GM12892 (cell line): ENCODE results near the gene PYGB.

Source experiments
- POLR2A ChIP-seq: IDR thresholded peaks from 2 replicates; pipeline ENCODE4 v1.6.1; 2011; ENCODE audit warnings: low read depth, low read length, control low read depth
- POLR2AphosphoS5 ChIP-seq: IDR thresholded peaks from 2 replicates; pipeline ENCODE4 v1.6.1; 2011; ENCODE audit warnings: low read depth, low read length, control low read depth
- TAF1 ChIP-seq: IDR thresholded peaks from 2 replicates; pipeline ENCODE4 v1.6.1; 2011; ENCODE audit warnings: low read depth, mild to moderate bottlenecking, control low read depth, low read length, borderline replicate concordance

- TF ChIP-seq POLR2AphosphoS5 (no peak), TAF1 (no peak), POLR2A (no peak)
Observed at GRCh38 chr20:25239387-25240370, 8.2 kb upstream of the PYGB start.
